Activated T-helper 9 cell treated with anti-CD3 and anti-CD28 coated beads, Interleukin-2, amount 50 U/mL, for 16 hours (primary cell): ENCODE measurements around the gene LRRC61.
A peak's percentile ranks its signal among the peaks of the same experiment; 100 is the strongest.
"Not testable (repeated sequence)": the region's sequence is repeated elsewhere in the genome, so short reads cannot be mapped to it uniquely, and the experiment has no call there.

Experiments used
- DNase-seq: peaks from one replicate; pipeline ENCODE4 v3.0.0-alpha.2; 2020; ENCODE audit warnings: low read depth

Gene LRRC61

DNA sequence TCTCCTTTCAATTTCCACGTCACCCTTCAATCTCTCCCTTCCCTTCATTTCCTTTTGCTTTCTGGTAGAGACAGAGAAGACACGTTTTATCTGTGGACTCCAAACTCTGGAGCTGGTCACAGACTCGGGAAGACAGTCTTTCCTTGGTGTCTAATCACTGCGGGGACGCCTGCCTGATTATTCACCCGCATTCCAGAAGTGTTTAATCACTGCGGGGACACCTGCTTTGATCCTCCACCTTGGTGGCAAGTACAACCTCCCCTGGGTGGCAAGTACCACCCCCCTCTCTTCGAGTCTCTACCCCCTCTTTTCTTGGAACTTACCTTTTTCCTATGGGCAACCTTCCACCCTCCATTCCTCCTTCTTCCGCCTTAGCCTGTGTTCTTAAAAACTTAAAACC is 15.3 kb upstream of the LRRC61 start:
- no peak for DNase-seq

DNA sequence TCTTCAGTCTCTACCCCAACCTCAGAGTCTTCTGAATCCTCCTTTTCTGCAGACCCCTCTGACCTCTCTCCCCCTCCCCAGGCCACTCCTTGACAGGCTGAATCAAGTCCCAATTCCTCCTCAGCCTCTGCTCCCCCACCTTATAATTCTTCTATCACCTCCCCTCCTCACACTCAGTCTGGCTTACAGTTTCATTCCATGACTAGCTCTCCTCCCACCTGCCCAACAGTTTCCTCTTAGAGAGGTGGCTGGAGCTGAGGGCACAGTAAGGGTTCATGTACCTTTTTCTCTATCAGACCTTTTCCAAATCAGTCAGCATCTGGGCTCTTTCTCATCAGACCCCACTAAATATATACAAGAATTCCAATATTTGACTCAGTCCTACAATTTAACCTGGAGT is 14.6 kb upstream of the LRRC61 start:
- DNase-seq: no peak

DNA sequence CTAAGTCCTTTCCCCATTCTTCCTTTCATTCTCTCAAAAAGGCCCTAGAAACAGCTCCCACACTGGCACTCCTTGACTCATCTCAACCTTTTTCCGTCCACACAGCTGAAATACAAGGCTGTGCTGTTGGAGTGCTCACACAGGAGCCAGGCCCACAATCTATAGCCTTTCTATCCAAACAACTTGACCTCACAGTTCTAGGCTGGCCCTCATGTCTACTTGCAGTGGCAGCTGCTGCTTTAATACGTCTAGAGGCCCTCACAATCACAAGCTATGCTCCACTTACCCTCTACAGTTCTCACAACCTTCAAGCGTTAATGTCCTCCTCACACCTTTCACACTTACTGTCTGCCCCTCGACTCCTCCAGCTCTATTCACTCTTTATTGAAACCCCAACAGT is 12.0 kb upstream of the LRRC61 start:
- no peak for DNase-seq

- no peak for DNase-seq
Measured at GRCh38 chr7:150311711-150312110, 11.4 kb upstream of the LRRC61 start.

DNA sequence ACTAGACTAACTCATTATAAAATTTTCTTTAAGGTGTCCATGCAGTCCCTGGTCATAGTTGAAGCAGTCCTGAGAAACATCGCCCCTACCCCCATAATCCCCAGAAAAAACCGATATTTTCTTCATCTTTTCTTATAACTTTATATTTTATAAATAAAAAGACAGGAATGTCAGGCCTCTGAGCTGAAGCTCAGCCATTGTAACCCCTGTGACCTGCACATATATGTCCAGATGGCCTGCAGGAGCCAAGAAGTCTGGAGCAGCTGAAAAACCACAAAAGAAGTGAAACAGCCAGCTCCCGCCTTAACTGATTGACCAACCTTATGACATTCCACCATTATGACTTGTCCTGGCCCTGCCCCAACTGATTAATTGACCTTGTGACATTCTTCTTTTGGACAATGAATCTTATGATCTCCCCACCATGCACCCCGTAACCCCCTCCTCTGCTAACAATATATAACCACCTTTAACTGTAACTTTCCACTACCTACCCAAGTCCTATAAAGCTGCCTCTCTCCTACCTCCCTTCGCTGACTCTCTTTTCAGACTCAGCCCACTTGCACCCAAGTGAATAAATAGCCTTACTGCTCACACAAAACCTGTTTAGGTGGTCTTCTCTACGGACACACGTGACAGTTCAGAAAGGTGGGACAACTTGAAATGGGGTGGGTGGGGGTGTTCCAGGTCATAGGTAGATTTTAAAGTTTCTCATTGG is 10.3 kb upstream of the LRRC61 start:
- not testable (repeated sequence) for DNase-seq

DNA sequence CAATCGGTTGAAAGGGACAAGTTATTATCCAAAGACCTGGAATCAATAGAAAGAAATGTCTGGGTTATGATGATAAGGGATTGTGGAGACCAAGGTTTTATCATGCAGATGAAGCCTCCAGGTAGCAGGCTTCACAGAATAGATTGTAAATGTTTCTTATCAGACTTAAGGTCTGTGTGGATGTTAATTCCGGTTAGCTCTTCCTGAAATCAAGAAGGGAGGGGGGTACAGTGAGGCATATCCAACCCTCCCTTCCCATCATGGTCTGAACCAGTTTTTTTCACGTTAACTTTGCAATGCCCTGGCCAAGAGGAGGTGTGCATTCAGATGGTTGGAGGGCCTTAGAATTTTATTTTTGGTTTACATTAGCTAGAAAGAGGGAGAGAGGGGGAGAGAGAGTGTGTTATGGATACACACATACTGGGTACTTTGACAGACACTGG is 9.8 kb upstream of the LRRC61 start:
- DNase-seq: no peak

- DNase-seq: no peak
Measured at GRCh38 chr7:150313870-150314269, 9.3 kb upstream of the LRRC61 start.

GRCh38 chr7:150314639-150315239 is 8.4 kb upstream of the LRRC61 start:
- DNase-seq: no peak

GRCh38 chr7:150316987-150317386 is 6.2 kb upstream of the LRRC61 start:
- DNase-seq: not testable (repeated sequence)

DNA sequence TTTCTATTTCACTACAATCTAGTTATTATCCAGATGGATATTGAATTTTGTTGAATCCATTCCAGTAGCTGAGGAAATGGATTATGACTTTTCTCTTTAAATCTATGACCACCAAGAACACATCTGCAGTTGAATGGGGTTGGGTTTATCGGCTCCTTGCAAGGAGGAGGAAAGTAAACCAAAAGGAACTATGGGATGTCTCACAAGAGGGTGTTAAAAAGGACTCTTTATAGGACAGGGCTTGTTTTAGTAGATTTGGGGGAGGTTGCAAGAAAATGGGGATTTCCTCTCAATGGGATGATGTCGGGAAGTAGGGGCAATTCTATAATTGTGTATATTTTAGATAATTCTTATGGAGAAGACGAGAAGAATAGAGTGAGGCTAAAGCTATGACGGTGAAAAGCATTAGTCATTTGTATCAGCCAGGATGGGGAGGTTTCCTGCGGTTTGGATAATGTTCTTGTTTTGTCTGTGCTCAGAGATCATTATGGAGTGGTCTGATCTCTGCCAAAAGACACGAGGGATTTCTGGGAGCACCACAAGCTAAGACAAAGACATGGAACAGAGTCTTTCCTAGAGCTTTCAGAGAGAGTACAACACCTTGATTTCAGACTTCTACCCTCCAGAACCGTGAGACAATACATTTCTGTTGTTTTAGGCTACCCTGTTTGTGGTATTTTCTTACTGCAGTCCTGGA is 5.3 kb upstream of the LRRC61 start:
- no peak for DNase-seq

- DNase-seq: no peak
Measured at GRCh38 chr7:150321788-150322113, 1.4 kb upstream of the LRRC61 start.

GRCh38 chr7:150322114-150322832 is 882 bp upstream of the LRRC61 start:
- peak; percentile 31 for DNase-seq

DNA sequence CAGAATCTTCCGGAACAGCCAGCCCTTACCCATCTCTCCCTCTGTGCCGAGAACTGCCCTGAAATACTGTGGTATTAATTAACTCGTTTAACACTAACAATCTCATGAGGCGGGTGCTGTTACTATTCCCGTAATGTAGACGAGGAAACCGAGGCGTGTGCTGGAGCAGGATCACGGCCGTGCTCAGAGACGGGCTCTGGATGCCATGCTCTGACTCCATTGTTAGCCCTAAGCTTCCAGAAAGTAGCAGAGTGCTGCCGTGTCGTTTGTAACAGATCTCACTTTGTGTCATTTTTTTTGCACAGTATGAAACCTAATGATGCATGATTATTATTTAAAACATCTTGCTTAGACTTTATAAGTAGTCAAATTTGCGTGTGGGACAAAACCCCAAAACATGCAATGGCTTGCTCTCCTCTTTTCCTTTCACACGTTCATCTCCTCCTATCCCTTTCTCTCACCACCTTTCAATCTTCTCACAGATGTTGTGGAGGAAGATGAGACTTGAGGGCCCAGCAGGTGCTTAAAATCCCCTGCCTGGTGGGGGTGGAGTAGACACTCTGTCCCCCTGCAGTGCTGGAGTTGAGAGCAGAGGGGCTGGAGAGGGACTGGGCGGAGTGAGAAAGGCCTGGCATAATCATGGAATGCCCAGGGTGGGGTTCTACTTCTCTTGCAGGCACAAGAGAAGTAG is 672 bp downstream of the LRRC61 start:
- DNase-seq: no peak

DNA sequence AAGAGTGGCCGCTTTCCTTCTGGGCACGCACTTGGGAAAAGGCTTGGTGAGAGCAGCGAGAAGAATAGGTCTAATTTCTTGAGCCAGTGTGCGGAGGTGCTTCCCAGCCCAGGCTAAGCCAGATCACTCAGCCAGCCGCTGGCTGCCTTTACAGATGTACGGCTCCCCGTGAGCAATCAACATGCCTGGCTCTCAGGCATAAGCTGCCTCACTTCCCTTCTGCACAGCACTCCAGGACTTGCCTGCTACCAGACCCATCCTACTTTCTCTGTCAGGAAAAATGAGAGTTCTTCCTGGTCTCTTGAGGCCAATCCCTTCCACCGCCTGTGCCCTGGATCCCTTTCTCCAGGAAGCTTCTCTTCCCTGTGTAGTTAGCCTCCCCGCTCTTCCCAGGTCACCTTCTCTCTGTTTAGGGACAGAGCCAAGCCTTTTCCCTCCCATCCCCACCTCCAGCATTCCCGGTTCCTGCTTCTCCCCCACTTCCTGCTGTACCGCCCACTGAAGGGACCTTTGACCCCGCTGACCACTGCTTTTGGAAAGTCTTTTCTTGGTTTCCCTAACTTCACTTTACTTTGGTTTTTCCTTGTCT is 1.3 kb downstream of the LRRC61 start:
- no peak for DNase-seq

DNA sequence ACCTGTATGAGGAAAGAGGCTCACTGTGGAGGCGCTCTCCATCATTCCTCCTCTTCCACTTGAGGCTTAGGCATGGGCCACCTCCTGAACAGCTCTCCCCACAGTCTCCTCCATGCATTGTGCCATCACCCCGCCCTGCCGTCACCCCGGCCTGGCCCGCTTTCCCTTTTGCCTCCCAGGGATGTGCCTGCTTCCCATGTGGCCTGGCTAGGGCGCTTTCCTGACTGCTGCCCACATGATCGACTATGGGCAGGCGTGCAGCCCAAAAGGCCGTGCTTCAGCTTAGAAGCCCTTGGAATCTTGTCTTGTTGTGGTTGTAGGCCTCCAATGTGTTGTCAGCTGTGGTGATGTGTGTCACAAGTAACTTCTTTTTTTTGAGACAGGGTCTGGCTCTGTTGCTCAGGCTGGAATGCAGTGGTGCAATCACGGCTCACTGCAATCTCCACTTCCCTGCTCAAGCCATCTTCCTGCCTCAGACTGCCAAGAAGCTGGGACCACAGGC is 2.0 kb downstream of the LRRC61 start:
- DNase-seq: no peak

DNA sequence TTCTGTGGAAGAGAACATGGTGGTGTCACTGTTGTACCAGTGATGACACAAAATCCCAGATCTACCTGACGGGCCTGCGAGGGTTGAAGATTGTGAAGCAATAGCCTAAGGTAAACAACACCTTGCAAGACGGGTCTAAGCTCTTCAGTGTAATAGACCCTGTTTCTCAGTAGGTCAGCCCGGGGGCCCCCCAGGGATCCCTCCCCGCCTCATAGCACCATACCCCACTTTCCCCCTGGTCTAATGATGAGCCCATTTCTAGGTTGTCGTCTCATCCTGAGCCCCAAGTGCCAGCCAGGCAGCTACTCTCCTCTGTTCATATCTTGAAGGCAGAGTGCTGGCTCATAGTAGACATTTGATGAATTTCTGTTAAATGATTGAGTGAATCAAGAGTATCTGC is 2.7 kb downstream of the LRRC61 start:
- DNase-seq: no peak

DNA sequence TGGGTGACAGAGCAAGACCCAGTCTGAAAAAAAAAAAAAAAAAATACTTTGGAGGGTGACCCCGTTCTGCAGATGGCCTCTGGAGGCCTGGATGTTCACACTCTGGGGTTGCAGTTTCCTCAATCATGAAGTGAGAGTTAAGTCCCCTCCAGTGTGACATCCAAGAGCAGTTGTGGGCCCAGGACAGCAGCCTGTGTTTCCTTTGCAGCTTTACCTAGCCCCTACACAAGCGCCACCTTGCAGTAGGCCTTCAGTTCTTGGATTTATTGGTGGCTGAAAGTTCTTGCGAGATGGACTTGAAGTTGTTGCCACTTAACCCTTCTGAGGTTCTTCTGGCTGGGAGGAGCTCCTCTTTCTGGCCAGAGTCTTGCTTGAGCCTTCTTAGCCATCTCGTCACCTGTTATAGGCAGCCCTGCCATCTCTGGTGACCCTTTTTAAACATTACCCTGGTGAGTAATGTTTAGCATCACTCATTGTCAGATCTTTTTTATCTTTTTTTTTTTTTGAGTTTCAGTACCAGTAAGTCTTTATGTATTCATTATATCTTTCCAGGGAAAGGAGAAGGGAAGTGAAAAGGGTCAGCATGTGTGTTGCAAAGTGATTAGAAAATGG is 3.6 kb downstream of the LRRC61 start:
- no peak for DNase-seq

DNA sequence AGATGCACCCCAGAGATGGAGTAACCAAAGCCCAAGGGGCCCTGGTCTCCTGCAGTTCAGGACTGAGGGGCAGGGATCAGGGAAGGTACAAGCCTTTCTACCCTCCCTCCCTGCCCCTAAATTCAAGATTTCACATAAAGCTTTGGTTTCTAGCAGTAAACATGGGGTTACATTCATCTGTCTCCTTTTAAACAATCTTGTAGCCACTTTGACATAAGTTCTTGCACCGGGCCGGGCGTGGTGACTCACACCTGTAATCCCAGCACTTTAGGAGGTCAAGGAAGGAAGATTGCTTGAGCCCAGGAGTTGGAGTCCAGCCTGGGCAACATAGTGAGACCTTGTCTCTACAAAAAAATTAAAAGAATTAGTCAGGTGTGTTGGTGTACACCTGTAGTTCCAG is 4.2 kb downstream of the LRRC61 start:
- no peak for DNase-seq

DNA sequence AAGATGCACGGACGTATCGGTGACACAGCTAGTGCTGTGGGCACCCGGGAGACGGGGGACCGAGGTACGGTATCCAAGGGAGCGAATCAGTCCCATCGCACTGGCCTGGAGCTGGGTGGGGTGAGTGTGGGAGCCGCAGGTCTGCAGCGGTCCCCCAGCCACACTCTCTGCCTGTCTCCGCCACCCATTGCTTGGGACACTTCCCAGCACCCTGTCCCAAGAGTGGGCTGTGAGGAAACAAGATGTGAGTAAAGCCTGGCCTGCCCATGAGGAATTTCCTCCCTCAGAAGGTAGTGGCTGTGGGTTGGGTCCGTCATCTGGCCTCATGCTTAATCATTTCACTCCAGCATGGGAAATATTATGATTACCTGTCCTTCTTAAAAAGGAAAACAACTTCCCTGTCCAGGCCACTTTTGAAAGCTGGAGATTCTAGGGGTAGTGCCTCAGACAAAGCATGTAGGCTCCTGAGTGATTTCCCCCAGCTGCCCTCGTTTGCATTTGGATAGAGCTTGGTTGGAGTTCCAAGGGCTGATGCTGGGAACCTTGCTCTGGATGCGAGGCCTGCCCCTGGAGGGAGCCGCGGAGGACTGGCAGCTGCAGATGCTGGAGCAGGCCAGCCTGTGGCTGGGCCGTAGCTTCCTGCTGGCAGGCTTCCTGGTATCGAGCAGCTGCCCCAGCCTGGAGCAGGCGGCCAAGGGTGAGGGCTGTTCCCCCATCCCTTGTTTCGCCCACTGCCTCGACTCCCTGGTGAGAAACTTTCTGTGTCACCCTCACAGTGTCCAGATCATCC is 6.4 kb downstream of the LRRC61 start:
- no peak for DNase-seq

- DNase-seq: no peak
Measured at GRCh38 chr7:150330211-150330885, 7.2 kb downstream of the LRRC61 start.
